KMS-11 (cell line): ENCODE data around the gene CELF2.

Experiments used
- H2AFZ ChIP-seq: fragments of 200-600 bp; sonication (generic); 2 replicates; pipeline ENCODE4 v1.6.1; 2016; ENCODE audit warnings: antibody characterized with exemption, mixed run types, low read depth
- H3K27ac ChIP-seq: fragments of 200-600 bp; sonication (generic); 2 replicates; pipeline ENCODE4 v1.6.1; 2016; ENCODE audit warnings: mild to moderate bottlenecking, mixed run types
- H3K27me3 ChIP-seq: fragments of 200-600 bp; sonication (generic); 2 replicates; pipeline ENCODE4 v1.6.1; 2017; ENCODE audit warnings: mild to moderate bottlenecking, low read depth, mixed run types, moderate library complexity; ENCODE audit not compliant: insufficient read depth
- H3K36me3 ChIP-seq: fragments of 200-600 bp; sonication (generic); 2 replicates; pipeline ENCODE4 v1.6.1; 2017; ENCODE audit warnings: mild to moderate bottlenecking, mixed run types; ENCODE audit not compliant: insufficient read depth
- H3K4me1 ChIP-seq: fragments of 200-600 bp; sonication (generic); 2 replicates; pipeline ENCODE4 v1.6.1; 2016; ENCODE audit warnings: mild to moderate bottlenecking, low read depth, mixed run types; ENCODE audit not compliant: poor library complexity, severe bottlenecking
- H3K4me2 ChIP-seq: fragments of 200-600 bp; sonication (generic); 2 replicates; pipeline ENCODE4 v1.7.0; 2016; ENCODE audit warnings: mild to moderate bottlenecking, mixed run types
- H3K4me3 ChIP-seq: fragments of 200-600 bp; sonication (generic); IDR thresholded peaks from 2 replicates; pipeline ENCODE4 v1.6.1; 2017; ENCODE audit warnings: low read depth, low read length, mixed read lengths; ENCODE audit not compliant: insufficient read depth
- H3K79me2 ChIP-seq: fragments of 200-600 bp; sonication (generic); 2 replicates; pipeline ENCODE4 v1.6.1; 2016; ENCODE audit warnings: low read depth, mixed run types; ENCODE audit not compliant: insufficient read depth
- H3K9ac ChIP-seq: fragments of 200-600 bp; sonication (generic); 2 replicates; pipeline ENCODE4 v1.6.1; 2016; ENCODE audit warnings: mild to moderate bottlenecking, mixed run types
- H4K20me1 ChIP-seq: fragments of 200-600 bp; sonication (generic); 2 replicates; pipeline ENCODE4 v1.6.1; 2016; ENCODE audit warnings: mild to moderate bottlenecking, mixed run types; ENCODE audit not compliant: insufficient read depth
- CTCF ChIP-seq: fragments of 200-600 bp; sonication (generic); conservative IDR thresholded peaks from 2 replicates; pipeline ENCODE4 v1.6.1; 2017; ENCODE audit warnings: low read depth, mild to moderate bottlenecking, antibody characterized with exemption, low read length, moderate library complexity, mixed read lengths

The CELF2 gene

GRCh38 chr10:11261687-11262493 lies 244.2 kb downstream of the CELF2 start:
- no peak overlapping the region for H3K4me3 ChIP-seq
- TF ChIP-seq CTCF, result no peak
- no peaks in the 10 kb centered on the region for H3K79me2 ChIP-seq
- H3K36me3 ChIP-seq, result no peaks in the 10 kb centered on the region
- peaks cover 47% of the 10 kb centered on the region for H3K4me1 ChIP-seq
- H3K4me2 ChIP-seq, result peak overlapping the region; percentile 89
- peak overlapping the region; percentile 83 for H3K27ac ChIP-seq
- H3K9ac ChIP-seq, result peak overlapping the region; percentile 46; the same call in 1 of the 2 replicates
- peak overlapping the region; percentile 2; the same call in 1 of the 2 replicates for H2AFZ ChIP-seq
- no peaks in the 10 kb centered on the region for H3K27me3 ChIP-seq
- H4K20me1 ChIP-seq, result no peaks in the 10 kb centered on the region

- H4K20me1 ChIP-seq, result no peaks in the 10 kb centered on the region
- H3K27ac ChIP-seq, result peak overlapping the region; percentile 83; the same call in 1 of the 2 replicates
- peaks cover 47% of the 10 kb centered on the region for H3K4me1 ChIP-seq
- no peak overlapping the region for H2AFZ ChIP-seq
- no peak overlapping the region; the same call in 1 of the 2 replicates for H3K9ac ChIP-seq
- no peak overlapping the region for H3K4me3 ChIP-seq
- H3K4me2 ChIP-seq, result peak overlapping the region; percentile 89; the same call in 1 of the 2 replicates
- no peaks in the 10 kb centered on the region for H3K27me3 ChIP-seq
- H3K36me3 ChIP-seq, result no peaks in the 10 kb centered on the region
- no peaks in the 10 kb centered on the region for H3K79me2 ChIP-seq
- no peak for TF ChIP-seq CTCF
Measured at GRCh38 chr10:11262494-11263345, 245.0 kb downstream of the CELF2 start.

DNA sequence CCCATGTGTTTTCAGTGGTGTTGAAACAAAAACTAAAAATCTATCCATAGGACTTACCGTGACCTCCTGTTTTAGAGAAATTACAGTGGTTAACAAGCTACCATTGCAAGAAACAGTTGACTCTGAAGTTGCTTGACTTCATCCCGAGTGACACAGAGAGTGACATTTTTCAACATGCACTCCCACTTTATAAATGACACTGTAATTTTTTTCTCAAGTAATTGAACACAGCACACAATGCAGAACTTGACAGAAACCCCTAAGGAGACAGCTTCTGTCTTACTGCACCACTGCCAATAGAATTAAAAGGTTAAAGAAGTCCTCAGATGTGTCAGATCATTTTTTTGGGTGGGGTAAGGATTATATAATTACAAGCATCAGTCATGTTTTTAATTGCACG lies 246.1 kb downstream of the CELF2 start:
- no peak overlapping the region for H2AFZ ChIP-seq
- H3K79me2 ChIP-seq, result no peaks in the 10 kb centered on the region
- no peak overlapping the region for H3K4me3 ChIP-seq
- no peaks in the 10 kb centered on the region for H3K36me3 ChIP-seq
- no peak overlapping the region for H3K4me2 ChIP-seq
- H3K4me1 ChIP-seq, result peaks cover 48% of the 10 kb centered on the region
- no peak for TF ChIP-seq CTCF
- no peak overlapping the region for H3K9ac ChIP-seq
- no peaks in the 10 kb centered on the region for H3K27me3 ChIP-seq
- H3K27ac ChIP-seq, result no peak overlapping the region
- no peaks in the 10 kb centered on the region for H4K20me1 ChIP-seq

- Histone ChIP-seq H2AFZ (no peak overlapping the region), H3K27me3 (no peaks in the 10 kb centered on the region), H3K4me2 (no peak overlapping the region), H3K9ac (no peak overlapping the region), H3K4me1 (peaks cover 48% of the 10 kb centered on the region), H3K4me3 (no peak overlapping the region), H4K20me1 (no peaks in the 10 kb centered on the region), H3K27ac (no peak overlapping the region), H3K79me2 (no peaks in the 10 kb centered on the region), H3K36me3 (no peaks in the 10 kb centered on the region)
- no peak for TF ChIP-seq CTCF
Measured at GRCh38 chr10:11264296-11265048, 246.8 kb downstream of the CELF2 start.
